Right renal cortex interstitium (tissue), 3 donors: ENCODE data around the gene ASB7. TPM values are rescaled to one million over a fixed set of nuclear protein-coding genes. Genes with fewer than 3 reads are reported as not detected.
"Not testable (repeated sequence)": the region's sequence is repeated elsewhere in the genome, so short reads cannot be mapped to it uniquely, and the experiment has no call there.

ENCODE experiments used
- DNase-seq, 3 donors: peaks; one replicate each; pipeline ENCODE4 v3.0.0-alpha.2; 2013; ENCODE audit warnings: low read depth in 3 of 3, low spot score in 2 of 3
- polyA plus RNA-seq, 3 donors: library from polyadenylated mRNA; unstranded; fragments of 120-200 nt; gene quantifications; one replicate each; pipeline ENCODE4 v1.2.1, GENCODE V29; 2013; ENCODE audit not compliant: insufficient read length in 3 of 3

Gene ASB7
- 10 to 100 TPM; 16.3 to 18.0 (median 16.4) TPM for polyA plus RNA-seq

GRCh38 chr15:100602064-100602822, at the start of gene ASB7, which contains the start of gene LINS1:
Gene ASB7, plus strand, starts transcription at chr15:100602589. Its CDS starts 9,628 bp downstream, at chr15:100612217.
Gene LINS1, minus strand, starts transcription at chr15:100602184. Its CDS starts 21,342 bp downstream, at chr15:100580842.
- DNase-seq: peak; percentile 100

GRCh38 chr15:100553468-100553867, 48.9 kb upstream of the ASB7 start:
- no peak for DNase-seq

GRCh38 chr15:100558771-100559254, 43.6 kb upstream of the ASB7 start:
- DNase-seq: no peak

- DNase-seq: no peak
Measured at GRCh38 chr15:100559330-100559729, 43.1 kb upstream of the ASB7 start.

- DNase-seq: no peak
Measured at GRCh38 chr15:100560323-100560722, 42.1 kb upstream of the ASB7 start.

GRCh38 chr15:100565591-100565990, 36.8 kb upstream of the ASB7 start:
- no peak for DNase-seq

GRCh38 chr15:100566850-100567628, 35.4 kb upstream of the ASB7 start:
- DNase-seq: no peak

GRCh38 chr15:100569391-100569790, 33.0 kb upstream of the ASB7 start:
- DNase-seq: no peak

- DNase-seq: no peak
Measured at GRCh38 chr15:100570275-100570674, 32.1 kb upstream of the ASB7 start.

- DNase-seq: no peak
Measured at GRCh38 chr15:100570735-100571313, 31.6 kb upstream of the ASB7 start.

- no peak for DNase-seq
Measured at GRCh38 chr15:100571592-100572167, 30.7 kb upstream of the ASB7 start.

- no peak for DNase-seq
Measured at GRCh38 chr15:100572362-100572983, 29.9 kb upstream of the ASB7 start.

GRCh38 chr15:100573526-100573925, 28.9 kb upstream of the ASB7 start:
- DNase-seq: no peak

- DNase-seq: no peak
Measured at GRCh38 chr15:100580414-100580813, 22.0 kb upstream of the ASB7 start.

- no peak for DNase-seq
Measured at GRCh38 chr15:100588638-100589242, 13.6 kb upstream of the ASB7 start.

- not testable (repeated sequence) for DNase-seq
Measured at GRCh38 chr15:100591163-100591562, 11.2 kb upstream of the ASB7 start.

GRCh38 chr15:100591835-100592234, 10.6 kb upstream of the ASB7 start:
- DNase-seq: no peak

- DNase-seq: no peak
Measured at GRCh38 chr15:100592898-100593297, 9.5 kb upstream of the ASB7 start.

GRCh38 chr15:100593431-100593830, 9.0 kb upstream of the ASB7 start:
- no peak for DNase-seq

- DNase-seq: no peak
Measured at GRCh38 chr15:100595964-100596363, 6.4 kb upstream of the ASB7 start.
